T-helper 9 cell (primary cell): ENCODE results near the gene CABP2.

Experiments used
- DNase-seq: peaks from one replicate; pipeline ENCODE4 v3.0.0-alpha.2; 2020

CABP2 gene

DNA sequence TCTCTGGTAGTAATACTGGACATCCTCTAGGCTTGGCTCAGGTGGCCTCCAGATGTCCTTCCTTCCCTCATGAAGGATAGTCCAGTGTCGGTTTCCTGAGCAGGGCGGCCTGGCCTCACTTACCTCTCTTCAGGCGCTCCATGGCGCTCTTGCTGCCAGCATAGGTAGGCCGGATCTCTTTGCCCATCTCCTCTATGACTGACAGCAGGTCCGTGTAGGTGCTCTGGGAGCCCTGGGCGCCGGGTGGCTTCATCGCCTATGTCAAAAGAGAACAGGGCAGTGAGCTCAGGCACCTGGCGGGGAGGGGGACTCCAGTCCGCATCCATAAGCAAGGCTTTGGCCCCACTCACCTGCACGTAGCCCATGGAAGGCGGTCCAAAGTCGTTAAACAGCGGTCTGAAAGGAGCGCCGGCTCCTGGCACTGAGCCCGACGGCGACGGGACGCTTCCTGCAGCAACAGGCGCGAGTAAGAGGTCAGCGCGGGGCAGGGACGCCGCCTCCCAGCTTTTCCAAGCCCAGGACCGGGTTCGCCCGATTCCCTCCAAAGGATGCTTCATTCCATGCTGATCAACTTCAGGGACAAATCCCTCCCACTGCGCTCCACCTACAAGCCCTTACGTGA lies 15.9 kb downstream of the CABP2 start:
- no peak for DNase-seq

DNA sequence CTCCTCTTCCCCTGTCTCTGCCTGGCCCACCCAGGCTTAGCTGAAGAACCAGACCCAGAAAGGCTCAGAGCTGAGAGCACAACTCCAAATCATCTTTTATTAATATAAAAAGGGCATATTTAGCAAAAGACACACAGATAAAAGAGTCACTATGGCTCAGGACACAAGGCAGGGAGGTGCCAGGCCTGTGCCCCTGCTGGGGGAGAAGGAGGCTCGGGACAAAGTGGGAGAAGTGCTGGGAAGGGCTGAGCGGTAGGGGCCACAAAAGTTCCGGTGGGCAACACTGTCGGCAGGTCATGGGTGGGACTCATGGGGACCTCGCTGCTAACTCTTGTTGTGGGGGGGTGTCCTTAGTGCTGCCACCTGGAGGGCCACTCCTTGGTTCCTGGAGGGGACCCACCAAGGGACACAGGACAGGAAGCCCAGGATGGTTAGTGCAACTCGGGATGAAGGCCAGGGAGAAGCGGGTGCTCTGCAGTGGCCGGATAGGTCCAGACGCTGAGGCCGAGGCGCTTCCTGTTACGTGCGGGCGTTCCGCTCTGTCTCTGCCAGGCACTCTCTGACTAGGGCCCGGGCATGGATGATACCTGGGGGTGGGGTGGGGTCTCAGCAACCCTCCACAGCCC lies 16.7 kb downstream of the CABP2 start:
- DNase-seq, result no peak

DNA sequence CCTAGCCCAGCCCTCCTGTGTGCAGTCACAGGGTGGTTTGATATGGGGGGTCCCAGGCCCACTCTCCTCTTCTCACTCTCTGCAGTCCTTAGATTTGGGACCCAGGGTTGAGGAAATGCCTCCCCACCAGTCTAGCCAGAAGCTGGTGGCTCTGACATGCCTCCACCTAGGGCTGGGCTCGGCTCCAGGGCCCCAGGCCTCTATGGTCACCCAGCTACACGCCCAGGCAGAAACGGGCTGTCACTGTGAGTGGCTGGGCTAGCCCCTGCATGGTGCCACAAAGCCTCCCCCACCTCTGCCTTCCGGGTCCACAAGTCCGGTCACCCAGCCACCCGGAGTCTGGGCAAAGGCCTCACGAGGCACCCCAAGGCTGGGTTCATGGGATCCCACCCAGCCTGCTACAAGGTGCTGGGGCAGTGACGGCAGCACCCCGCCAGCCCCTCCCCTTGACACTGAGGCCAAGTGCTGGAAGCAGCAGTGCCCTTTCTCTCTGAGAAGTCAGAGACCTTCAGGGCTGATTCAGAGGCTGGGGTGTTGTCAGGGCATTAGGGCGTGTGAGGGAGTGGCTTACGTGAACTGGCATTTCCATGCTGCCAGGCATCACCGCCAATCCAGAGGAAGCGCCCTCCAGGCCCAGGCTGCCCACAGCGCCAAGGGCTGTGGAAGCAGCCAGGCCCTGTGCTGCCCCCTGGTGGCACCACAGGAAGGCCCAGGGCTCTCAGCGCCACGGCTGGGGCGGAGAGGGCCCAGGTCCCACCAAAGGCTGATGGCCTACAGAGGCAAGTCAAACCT lies 17.4 kb downstream of the CABP2 start:
- peak; percentile 90 for DNase-seq

DNA sequence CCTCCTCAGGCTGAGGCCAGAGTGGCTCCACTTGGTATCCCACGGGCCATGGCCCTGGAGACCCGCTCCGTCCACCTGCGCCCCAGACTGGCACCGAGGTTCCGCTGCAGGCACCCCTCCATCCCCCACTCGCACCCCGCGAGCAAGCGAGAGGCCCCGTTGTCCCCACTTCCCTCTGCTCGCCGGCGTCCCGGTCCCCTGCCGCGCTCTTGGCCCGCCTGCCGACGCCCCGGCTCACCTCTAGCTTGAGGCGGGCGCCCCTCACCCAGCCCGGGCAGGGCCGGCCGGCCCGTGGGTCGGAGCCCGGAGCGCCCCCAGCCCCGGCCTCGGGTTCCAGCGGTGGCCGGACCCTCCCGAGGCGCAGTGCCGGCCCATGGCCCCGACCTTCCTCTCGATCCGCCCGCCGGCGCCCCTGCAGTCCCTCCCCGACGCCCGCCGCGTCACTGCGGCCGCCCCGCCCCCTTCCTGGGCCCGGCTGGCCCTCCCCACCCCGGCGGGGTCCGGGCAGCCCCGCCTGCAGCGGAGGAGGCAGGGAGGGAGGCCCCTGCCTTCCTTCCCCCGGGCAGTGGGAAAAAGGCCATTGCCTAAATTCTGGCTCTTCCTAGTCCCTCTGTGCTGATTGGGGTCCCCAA lies 18.2 kb downstream of the CABP2 start, which contains the start of gene PITPNM1:
PITPNM1 (minus strand) TSS at position 414 of the 632 bp plus-strand sequence. CDS start 1,183 bp downstream, outside the sequence.
- DNase-seq, result peak; percentile 68

DNA sequence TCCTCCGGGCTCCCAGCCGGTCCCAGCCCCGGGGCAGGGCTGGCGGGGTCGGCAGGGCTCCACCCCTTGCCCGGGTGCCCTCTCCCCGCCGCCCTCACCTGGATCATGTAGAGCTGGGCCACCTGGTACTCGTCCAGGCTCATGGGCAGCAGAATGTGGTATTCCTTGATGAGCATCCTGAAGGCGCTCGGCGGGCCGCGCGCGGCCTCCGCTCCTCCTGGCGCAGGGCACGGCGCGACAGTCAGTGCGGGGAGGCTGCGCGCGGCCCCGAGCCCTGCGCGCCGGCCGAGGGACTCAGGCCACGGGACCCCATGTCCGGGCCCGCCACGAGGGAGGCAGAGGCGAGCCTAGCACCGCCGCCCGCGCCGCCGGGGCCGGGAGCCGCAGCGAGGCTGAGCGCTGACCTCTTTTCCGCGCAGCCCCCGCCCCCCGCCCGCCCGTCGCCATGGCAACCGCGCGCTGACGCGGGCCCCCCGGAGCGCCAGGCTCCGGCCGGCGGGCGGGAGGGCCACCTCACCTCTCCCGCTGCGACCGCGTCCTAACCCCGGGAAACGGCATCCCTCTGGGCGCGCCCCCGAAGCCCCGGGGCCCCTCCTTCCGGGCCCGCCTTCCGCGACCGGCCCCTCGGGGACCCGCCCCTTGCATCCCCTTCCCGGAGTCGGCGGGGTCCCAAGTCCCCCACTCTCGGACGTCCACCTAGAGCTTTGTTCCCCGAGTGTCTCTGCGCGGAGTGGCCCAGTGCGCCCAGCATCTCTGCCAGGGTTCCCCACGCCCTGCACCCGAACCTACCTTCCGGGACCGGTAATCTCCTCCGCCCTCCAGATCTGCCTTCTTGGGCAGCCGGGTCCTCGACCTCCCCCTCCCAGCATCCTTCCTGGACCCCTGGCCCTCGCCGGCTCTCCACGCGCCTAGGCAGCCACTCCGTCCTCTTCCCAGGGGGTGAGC lies 19.0 kb downstream of the CABP2 start:
- DNase-seq, result peak; percentile 49

DNA sequence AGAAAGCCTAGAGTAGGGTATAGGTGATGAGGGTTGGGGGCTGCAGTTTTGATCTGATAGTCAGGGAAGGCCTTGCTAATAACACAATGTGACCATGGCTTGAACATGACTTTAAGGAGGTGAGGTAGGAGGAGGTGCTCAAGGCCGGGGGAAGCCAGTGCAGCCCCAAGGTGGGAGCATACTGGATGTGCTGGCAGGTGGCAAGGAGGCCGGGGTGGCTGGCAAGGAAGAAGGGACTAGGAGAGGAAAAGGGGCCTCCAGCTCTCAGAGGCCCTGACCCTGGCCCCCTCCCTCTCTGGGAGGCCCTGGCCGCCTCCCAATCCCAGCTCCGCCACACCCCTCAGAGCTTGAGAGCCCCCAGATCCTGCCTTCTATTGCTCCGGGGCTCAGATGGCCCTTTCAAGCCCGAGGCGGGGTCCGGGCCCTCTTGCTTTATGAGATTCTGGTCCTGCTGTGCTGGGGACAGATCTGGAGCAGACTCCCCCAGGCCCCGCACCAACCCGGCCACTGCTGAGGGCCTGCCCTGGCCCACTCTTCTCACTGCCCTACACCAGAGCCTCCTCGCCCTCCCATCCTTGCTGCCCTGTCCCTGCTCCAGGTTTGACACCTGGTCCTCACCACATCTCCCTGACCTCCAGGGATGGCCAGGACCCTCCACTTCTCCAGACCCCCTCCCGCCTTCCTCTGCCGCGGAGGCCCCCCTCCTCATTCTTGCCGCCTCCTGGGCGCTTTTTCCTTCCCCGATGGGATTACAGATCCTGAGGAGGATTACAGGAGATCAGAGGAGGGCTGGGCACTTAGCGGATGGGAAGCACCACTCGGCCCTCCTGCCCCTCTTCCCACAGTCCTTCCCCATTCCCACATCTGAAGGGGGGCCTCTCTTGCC lies 19.9 kb downstream of the CABP2 start:
- DNase-seq, result no peak

DNA sequence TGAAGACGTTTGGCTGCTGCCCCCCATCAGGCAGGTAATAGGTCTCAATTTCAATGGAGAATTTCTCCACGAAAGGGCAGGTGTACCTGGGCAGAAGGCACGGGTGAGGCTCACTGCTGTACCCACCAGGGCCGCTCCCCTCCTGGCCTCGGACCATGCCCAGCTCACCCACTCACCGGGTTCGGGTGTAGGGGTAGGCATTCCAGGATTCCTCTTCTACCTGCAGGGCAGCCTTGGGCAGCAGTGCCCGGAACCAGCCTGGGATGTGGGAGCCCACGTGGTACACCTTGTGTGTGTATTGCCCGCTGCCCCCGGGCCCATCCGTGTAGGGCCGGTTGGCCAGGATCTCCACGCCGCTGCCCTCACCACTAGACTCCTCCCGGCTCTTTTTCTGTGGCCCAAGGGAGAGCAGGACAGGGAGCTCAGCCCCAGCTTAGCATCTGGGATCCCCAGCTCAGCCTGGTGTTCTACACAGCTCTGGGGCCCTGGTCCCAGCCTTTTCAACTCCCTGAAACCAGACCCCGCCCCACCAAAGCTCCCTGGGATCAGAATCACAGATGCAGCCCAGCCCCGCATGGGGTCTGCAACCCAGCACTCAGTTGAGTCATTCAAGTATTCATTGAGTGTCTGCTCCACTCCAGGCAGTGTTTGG lies 20.8 kb downstream of the CABP2 start:
- DNase-seq, result no peak

DNA sequence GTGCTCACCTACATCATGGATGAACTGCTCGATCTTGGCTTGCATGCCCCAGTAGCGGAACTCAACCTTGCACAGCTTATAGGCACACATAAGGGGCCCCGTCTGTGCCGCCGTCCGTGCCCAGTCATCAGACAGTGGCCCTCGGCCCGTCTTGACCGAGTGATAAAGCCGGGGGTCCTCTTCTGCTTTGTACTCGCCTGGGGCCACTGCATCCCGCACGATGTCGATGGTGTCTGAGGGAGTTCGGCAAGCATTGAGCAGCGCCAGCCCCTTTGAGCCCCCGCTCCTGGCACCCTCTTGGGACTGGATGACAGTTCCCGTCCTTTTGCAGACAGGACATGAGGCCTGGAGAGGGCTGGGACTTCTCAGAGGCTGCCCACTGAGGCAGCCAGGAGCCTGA lies 21.4 kb downstream of the CABP2 start:
- no peak for DNase-seq

DNA sequence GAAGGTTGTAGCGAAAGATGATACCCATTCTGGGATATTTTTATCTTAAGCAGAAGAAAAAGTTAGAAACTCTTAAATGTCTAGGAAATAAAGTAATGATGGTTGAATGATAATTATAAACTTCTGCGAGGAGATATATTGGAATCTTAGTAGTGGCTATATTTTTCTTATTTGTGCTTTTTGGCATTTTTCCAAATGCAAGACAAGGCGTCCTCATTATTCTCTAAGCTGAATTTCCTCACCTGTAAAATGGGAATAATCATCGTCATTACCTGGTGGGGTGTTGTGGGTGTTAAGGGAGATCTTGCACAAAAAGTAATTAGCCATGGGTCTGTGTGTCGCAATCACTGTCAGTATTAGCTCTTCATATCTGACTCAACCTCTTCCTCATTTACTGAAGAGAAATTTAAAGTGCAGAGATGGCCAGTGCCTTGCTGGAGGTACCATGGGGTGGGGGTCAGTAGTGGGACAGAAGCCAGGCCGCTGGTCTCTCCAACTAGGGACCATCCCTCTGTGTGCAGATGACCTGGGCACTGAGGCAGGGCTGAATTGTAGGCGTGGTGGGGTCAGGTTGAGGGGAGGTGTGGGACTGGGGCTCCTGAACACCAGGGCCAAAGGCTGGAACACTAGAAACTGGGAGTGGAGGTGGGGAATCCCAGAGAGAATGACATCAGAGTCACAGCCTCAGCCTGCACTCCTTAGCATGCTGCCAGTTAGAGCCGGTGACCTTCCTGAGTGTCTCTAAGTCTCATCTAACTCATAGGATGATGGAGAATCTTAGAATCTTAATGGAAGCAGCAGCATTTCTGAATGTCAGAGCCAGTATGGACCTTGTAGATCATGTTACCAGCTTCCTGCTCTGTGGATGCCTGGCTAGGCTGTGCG lies 22.2 kb downstream of the CABP2 start:
- DNase-seq, result no peak

DNA sequence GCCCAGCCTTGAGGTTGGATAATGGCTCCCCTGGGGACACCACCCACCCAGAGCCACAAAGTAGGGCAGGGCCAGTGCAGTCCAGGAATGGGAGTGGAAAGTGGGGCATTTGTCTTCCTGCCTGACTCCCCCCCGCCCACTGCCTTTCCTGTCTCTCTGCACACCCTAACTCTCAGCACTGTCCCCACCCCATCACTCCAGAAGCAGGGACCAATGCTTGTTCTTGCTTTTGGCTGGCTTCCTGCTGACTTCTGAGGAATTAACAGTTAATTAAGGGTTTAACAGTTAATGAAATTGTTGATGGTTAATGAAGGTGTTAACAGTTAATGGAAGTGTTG lies 22.8 kb downstream of the CABP2 start:
- DNase-seq, result no peak

DNA sequence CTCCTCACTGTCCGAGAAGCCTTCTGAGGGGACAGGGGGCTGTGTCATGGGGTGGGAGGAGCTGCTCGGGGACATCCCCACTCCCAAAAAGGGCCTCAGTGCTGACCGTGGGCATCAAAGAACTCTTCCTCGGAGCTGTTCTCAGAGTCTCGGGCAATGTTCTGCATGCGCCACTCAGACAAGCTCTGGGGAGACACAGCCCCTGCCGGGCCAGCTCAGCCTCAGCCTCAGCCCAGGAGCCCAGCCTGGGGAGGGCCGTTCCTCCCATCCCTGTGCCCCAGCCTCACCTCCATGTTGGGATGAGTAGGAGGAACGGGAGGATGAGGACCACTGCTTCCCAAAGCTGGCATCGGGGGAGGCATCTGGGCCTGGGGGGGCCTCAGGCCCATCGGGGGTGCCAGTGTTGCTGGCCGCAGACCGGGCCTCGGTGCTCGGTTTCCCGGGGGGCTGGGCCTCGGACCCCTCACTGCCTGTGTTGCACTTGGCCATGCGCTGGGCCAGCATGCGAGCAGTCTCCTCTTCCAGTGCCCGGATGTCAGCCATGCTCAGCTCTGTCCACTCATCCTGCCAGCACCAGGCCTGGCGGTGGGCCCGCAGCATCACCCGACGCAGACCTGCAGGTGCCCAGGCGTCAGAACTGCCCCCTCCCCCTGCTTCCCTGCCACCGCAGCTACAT lies 23.3 kb downstream of the CABP2 start:
- no peak for DNase-seq

DNA sequence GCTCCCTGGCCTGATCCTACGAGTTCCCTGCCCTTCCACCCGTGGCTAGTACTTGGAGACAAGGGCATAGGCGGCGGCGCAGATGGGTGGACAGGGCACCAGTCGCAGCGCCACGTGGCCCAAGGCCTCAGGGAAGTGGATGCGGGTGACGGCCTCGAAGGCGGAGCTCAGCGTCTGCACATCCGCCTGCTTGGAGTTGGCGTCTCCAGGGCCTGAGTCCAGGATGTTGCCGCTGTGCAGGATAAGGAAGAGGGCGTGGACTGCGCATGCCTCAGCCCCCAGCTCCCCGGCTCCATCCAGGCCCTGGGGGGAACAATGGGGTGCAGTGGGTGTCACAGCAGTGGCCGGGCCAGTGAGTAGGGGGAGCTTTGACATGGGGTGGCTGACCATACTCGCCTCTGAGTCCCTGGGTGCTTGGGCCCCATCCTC lies 24.7 kb downstream of the CABP2 start:
- DNase-seq, result no peak

DNA sequence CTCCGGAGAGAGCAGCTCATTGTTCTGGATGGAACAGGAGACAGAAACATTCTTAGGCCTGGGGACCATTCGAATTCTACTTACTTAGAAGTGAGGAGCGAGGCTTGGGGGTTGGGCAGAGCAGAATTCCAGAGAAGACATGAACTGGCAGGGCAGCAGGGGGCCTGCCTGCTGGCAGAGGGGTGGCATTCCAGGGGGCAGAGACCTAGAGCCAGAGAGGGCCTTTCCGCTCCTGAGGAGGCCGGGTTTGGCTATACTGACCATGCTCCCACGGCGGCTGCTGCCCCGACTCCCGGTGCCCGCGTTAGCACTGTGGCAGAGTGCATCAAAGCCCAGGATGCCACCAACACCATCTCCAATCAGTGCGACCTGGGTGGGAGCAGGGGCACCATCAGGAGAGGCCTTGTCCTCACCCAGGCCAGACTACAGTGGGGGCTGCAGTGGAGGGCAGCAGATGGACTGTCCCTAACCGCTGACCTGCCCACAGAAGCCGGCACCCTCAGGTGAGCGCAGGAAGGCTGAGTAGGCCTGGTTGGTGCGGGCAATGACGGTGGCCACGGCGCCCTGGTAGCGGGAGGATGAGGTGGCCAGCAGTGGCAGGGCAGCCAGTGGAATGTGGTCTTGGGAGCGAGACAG lies 25.5 kb downstream of the CABP2 start:
- no peak for DNase-seq

DNA sequence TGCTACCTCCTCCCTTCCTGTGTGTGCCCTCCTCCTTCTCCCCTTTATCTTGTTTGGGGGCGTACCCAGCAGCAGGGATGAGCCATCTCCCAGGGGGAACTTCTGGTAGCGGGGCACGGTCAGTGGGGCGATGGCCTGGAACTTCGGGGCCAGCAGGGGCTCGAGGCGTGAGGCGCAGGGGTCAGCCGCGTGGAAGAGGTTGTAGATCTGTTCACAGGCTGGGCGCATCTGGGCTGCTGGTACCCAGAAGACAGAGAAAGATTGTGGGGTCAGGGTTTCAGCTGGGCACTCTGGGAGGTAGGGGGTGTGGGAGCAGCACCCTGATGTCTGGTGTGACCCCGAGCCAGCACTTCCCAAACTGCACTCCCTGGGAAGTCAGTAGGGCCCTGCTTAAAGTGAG lies 27.1 kb downstream of the CABP2 start:
- DNase-seq, result no peak

DNA sequence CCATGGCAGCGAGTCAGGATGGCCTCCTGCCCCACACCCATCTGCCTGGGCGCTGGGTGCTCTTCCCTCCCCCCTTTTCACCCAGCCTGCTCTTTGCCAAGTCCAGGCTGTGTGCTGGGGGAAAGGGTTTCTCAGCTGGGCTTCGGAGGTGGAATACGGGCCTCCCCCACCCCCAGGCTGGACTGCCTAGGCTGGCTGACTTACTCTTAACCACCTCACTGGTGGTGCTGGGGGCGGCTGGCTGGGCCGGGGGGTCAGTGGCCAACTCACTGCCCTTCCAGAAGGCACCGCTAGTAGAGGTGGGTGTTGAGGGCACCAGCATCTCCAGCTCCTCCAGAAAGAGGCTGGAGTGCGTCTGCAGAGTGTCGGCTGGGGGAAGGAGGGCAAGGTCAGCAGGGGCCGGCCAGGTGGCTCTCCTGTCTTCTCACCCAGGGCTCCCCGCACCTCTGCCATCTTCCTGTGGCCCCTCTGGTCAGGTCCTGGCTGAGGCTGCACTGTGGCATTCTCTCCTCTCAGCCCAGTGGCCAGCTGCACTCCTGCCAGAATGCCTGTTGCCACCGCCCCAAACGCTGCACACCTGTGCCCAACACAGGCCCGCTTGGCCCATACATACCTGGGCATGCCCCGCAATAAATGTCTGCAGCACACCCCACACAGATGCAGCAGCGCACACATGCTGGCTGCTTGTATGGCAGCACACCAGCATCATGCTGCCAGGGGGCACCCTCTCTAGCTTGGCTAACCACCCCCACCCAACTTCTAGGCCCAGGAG lies 27.8 kb downstream of the CABP2 start:
- no peak for DNase-seq

DNA sequence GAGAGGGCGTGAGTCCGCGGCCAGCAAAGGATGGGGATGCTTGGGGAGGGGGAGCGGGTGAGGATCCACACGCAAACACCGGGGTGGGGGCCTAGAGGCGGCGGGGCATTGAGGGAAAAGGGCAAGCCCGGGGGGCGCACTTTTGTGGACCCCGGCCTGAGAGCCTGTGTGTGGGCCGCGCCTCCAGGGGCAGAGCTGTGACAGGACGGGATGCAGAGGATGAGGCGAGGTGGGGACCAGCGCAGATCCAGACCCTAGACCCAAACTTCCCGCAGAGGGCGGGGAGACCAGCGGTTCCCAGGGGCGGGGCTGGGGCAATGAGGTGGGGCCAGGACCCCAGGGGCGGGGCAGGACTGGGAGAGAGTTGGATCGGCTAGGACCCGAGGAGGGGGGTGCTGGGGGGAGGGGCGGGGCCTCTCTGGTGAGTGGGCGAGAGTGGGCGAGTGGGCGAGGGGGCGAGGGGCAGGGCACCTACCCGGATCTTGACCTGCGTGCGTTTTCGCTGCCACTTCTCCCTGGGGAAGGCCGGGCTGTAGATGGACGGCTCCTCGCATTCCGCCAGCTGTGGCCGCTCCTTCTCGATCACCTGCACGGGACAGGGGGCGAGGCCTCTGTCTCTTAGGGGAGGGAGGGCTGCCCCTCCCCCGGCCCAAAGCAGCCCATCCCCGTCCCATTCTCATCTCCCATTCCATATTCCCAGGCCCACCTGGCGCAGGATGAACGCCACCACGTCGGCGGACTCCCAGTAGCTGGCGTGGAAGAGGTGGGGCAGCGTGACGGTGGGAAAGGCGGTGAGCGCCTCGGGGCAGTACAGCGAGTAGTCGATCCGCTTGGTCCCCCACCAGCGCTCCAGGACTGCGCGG lies 28.6 kb downstream of the CABP2 start:
- no peak for DNase-seq
